Fibroblast of lung (primary cell): ENCODE measurements around the gene C2CD4C.

Source experiments
- EZH2 ChIP-seq: IDR thresholded peaks from 2 replicates; pipeline ENCODE4 v1.5.1; 2012; ENCODE audit warnings: low read length, control low read depth, mild to moderate bottlenecking; ENCODE audit errors: missing control alignments
- TF ChIP-seq, protein P1 (sequence below), 2 donors: IDR thresholded peaks in 1 of 2; conservative IDR thresholded peaks in 1 of 2; 1 replicate in 1 of 2; 2 replicates in 1 of 2; pipeline ENCODE4 v1.5.1; 2011 to 2012; ENCODE audit warnings: low read length in 2 of 2, control low read depth in 1 of 2, inconsistent platforms in 1 of 2, low read depth in 1 of 2, mild to moderate bottlenecking in 1 of 2

DNA sequence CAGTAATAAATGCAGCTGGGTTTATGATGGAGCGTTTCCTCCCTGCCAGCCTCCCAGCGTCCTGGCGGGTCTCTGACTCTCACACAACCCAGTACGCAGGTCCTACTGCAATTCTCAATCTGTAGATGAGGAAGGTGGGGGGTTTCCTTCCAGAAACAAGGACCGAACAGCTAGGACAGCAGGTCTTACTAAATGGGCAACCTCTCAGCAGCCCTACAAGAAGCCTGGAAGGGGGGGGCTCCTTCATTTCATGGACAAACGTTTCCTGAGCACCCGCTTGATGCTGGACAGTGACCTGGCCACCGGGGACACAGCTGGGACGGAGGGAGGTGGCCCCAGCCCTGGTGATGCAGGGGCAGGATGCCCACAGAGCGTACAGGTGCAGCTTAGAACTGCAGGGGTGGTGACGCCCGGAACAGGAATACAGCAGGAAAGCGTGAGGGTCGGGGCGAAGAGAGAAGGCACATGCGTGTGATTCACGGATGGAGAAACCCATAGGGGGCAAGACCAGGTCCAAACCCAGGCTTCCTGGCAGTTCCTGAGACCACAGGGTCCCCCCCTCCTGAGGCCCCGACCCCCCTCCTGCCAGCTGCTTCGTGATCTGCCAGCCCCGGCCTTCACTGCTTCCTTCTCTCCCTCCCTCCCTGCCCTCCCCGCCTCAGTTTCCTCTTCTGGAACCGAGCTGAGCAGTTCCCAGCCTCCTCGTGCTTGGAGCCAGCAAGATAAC lies 732 bp upstream of the C2CD4C start:
- TF ChIP-seq, protein P1, sequence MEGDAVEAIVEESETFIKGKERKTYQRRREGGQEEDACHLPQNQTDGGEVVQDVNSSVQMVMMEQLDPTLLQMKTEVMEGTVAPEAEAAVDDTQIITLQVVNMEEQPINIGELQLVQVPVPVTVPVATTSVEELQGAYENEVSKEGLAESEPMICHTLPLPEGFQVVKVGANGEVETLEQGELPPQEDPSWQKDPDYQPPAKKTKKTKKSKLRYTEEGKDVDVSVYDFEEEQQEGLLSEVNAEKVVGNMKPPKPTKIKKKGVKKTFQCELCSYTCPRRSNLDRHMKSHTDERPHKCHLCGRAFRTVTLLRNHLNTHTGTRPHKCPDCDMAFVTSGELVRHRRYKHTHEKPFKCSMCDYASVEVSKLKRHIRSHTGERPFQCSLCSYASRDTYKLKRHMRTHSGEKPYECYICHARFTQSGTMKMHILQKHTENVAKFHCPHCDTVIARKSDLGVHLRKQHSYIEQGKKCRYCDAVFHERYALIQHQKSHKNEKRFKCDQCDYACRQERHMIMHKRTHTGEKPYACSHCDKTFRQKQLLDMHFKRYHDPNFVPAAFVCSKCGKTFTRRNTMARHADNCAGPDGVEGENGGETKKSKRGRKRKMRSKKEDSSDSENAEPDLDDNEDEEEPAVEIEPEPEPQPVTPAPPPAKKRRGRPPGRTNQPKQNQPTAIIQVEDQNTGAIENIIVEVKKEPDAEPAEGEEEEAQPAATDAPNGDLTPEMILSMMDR (conservative IDR thresholded peaks at IDR 0.05 in 1 of 2, IDR thresholded peaks at IDR 0.05 in 1 of 2; ENCODE audit: low read depth in 1 of 2, low read length in 2 of 2), result no peak
- TF ChIP-seq EZH2, result peak; percentile 95
